ENCODE measurements around the gene GAPDH. TPM values are rescaled to one million over a fixed set of nuclear protein-coding genes. Genes with fewer than 3 reads are reported as not detected.

The GAPDH gene
- polyA plus RNA-seq, 1 donor (not counting 4 experiments of a cell fraction or from before 2014, with no cell fraction given): 8,390 TPM

- Histone ChIP-seq H2AFZ (ENCODE audit: control insufficient read depth, low read length) (no peak overlapping the region), H3K4me1 (ENCODE audit: control insufficient read depth, extremely low read depth, insufficient read depth, low read length) (peaks cover 50% of the 10 kb centered on the region), H3K27ac (ENCODE audit: control insufficient read depth, insufficient read depth, low read length) (no peak overlapping the region), H3K9ac (ENCODE audit: control insufficient read depth, extremely low read depth, insufficient read depth, low read length) (no peak overlapping the region), H3K27me3 (ENCODE audit: control insufficient read depth, extremely low read depth, insufficient read depth, low read length) (no peaks in the 10 kb centered on the region), H3K36me3 (ENCODE audit: control insufficient read depth in 2 of 2, extremely low read depth in 1 of 2, insufficient read depth in 2 of 2, low read length in 2 of 2) (peaks cover 0 to 6% of the 10 kb centered on the region in 2 experiments), H3K4me3 (ENCODE audit: control insufficient read depth in 2 of 3, extremely low read depth in 1 of 3, insufficient read depth in 2 of 3, low read depth in 1 of 3, low read length in 3 of 3) (no peak overlapping the region), H3K9me3 (ENCODE audit: control insufficient read depth, low read depth, low read length) (no peaks in the 10 kb centered on the region), H3K79me2 (ENCODE audit: control insufficient read depth, insufficient read depth, low read length) (no peaks in the 10 kb centered on the region), H3K4me2 (ENCODE audit: control insufficient read depth, extremely low read depth, insufficient read depth, low read depth, low read length) (no peak overlapping the region), H4K20me1 (ENCODE audit: control insufficient read depth, extremely low read depth, insufficient read depth, low read length) (no peaks in the 10 kb centered on the region), H3K9me1 (ENCODE audit: control insufficient read depth, extremely low read depth, insufficient read depth, low read length) (no peaks in the 10 kb centered on the region)
- FAIRE-seq (no peak), DNase-seq (ENCODE audit: low read depth, low spot score) (no peak)
- TF ChIP-seq EZH2 (IDR thresholded peaks at IDR 0.05; ENCODE audit: low read length) (no peak), CTCF (optimal IDR thresholded peaks at IDR 0.05 in 1 of 3, IDR thresholded peaks at IDR 0.05 in 1 of 3, conservative IDR thresholded peaks at IDR 0.05 in 1 of 3; ENCODE audit: extremely low read depth in 1 of 3, insufficient read depth in 2 of 3, low read length in 3 of 3) (no peak)
- dilution Hi-C loops (cut with MboI; ENCODE audit: extremely low pct_ligation_motif_present, low sequenced_read_pairs): no loop called here
These were observed 14.2 kb downstream of the GAPDH start for GRCh38 chr12:6548556-6548955.

GRCh38 chr12:6548966-6549683 lies 14.8 kb downstream of the GAPDH start:
- DNase-seq (ENCODE audit: low read depth, low spot score): no peak
- no peaks in the 10 kb centered on the region for H3K9me1 ChIP-seq (ENCODE audit: control insufficient read depth, extremely low read depth, insufficient read depth, low read length)
- no peak overlapping the region for H3K9ac ChIP-seq (ENCODE audit: control insufficient read depth, extremely low read depth, insufficient read depth, low read length)
- no peaks in the 10 kb centered on the region for H3K27me3 ChIP-seq (ENCODE audit: control insufficient read depth, extremely low read depth, insufficient read depth, low read length)
- no peak overlapping the region for H2AFZ ChIP-seq (ENCODE audit: control insufficient read depth, low read length)
- H3K79me2 ChIP-seq (ENCODE audit: control insufficient read depth, insufficient read depth, low read length): no peaks in the 10 kb centered on the region
- dilution Hi-C loops (cut with MboI; ENCODE audit: extremely low pct_ligation_motif_present, low sequenced_read_pairs): no loop called here
- no peak overlapping the region for H3K4me3 ChIP-seq (ENCODE audit: control insufficient read depth in 2 of 3, extremely low read depth in 1 of 3, insufficient read depth in 2 of 3, low read depth in 1 of 3, low read length in 3 of 3)
- H3K4me1 ChIP-seq (ENCODE audit: control insufficient read depth, extremely low read depth, insufficient read depth, low read length): peaks cover 50% of the 10 kb centered on the region
- H3K4me2 ChIP-seq (ENCODE audit: control insufficient read depth, extremely low read depth, insufficient read depth, low read depth, low read length): no peak overlapping the region
- no peak for FAIRE-seq
- H3K9me3 ChIP-seq (ENCODE audit: control insufficient read depth, low read depth, low read length): no peaks in the 10 kb centered on the region
- peaks cover 0 to 6% of the 10 kb centered on the region in 2 experiments for H3K36me3 ChIP-seq (ENCODE audit: control insufficient read depth in 2 of 2, extremely low read depth in 1 of 2, insufficient read depth in 2 of 2, low read length in 2 of 2)
- H3K27ac ChIP-seq (ENCODE audit: control insufficient read depth, insufficient read depth, low read length): no peak overlapping the region
- no peaks in the 10 kb centered on the region for H4K20me1 ChIP-seq (ENCODE audit: control insufficient read depth, extremely low read depth, insufficient read depth, low read length)
- no peak for TF ChIP-seq EZH2 (IDR thresholded peaks at IDR 0.05; ENCODE audit: low read length)
- TF ChIP-seq CTCF (optimal IDR thresholded peaks at IDR 0.05 in 1 of 3, IDR thresholded peaks at IDR 0.05 in 1 of 3, conservative IDR thresholded peaks at IDR 0.05 in 1 of 3; ENCODE audit: extremely low read depth in 1 of 3, insufficient read depth in 2 of 3, low read length in 3 of 3): no peak

Measured in keratinocyte (primary cell).